Activated naive CD8-positive, alpha-beta T cell (primary cell): ENCODE data around the gene HELZ2.

Experiments used
- H3K27ac Mint-ChIP-seq: one replicate; pipeline ENCODE4 v1.8.0; 2021; ENCODE audit warnings: mixed read lengths
- H3K27me3 Mint-ChIP-seq: one replicate; pipeline ENCODE4 v1.8.0; 2021; ENCODE audit warnings: mixed read lengths
- H3K36me3 Mint-ChIP-seq: one replicate; pipeline ENCODE4 v1.8.0; 2021; ENCODE audit warnings: mixed read lengths
- H3K4me1 Mint-ChIP-seq: one replicate; pipeline ENCODE4 v1.8.0; 2021; ENCODE audit warnings: low read depth, mixed read lengths
- H3K4me3 Mint-ChIP-seq: one replicate; pipeline ENCODE4 v1.8.0; 2021; ENCODE audit warnings: mild to moderate bottlenecking, mixed read lengths
- H3K9me3 Mint-ChIP-seq: one replicate; pipeline ENCODE4 v1.8.0; 2021; ENCODE audit warnings: low read depth, mixed read lengths

The HELZ2 gene

GRCh38 chr20:63536997-63537524 is 37.0 kb downstream of the HELZ2 start, which contains the start of gene PTK6:
PTK6 (minus strand) TSS chr20:63537376; CDS start chr20:63537314, 62 bp downstream.
- H3K27ac Mint-ChIP-seq: no peak within 1 kb of the TSS
- H3K4me1 Mint-ChIP-seq: peaks cover 2% of the 10 kb centered on the region
- H3K9me3 Mint-ChIP-seq: no peaks in the 10 kb centered on the region
- no peaks in the 10 kb centered on the region for H3K27me3 Mint-ChIP-seq
- H3K36me3 Mint-ChIP-seq: no peaks in the 10 kb centered on the region
- H3K4me3 Mint-ChIP-seq: peak within 1 kb of the TSS; percentile 71

- H3K4me1 Mint-ChIP-seq: peaks cover 2% of the 10 kb centered on the region
Observed at GRCh38 chr20:63536241-63536977, 37.6 kb downstream of the HELZ2 start.

GRCh38 chr20:63534831-63535651 is 39.0 kb downstream of the HELZ2 start:
- no peaks in the 10 kb centered on the region for H3K27me3 Mint-ChIP-seq
- no peak overlapping the region for H3K27ac Mint-ChIP-seq
- H3K4me3 Mint-ChIP-seq: no peak overlapping the region
- no peaks in the 10 kb centered on the region for H3K36me3 Mint-ChIP-seq
- no peaks in the 10 kb centered on the region for H3K9me3 Mint-ChIP-seq
- peaks cover 2% of the 10 kb centered on the region for H3K4me1 Mint-ChIP-seq

More at GRCh38 chr20:63536241-63536977, 37.6 kb downstream of the HELZ2 start:
- H3K9me3 Mint-ChIP-seq: no peaks in the 10 kb centered on the region
- no peaks in the 10 kb centered on the region for H3K36me3 Mint-ChIP-seq
- no peak overlapping the region for H3K4me3 Mint-ChIP-seq
- H3K27ac Mint-ChIP-seq: no peak overlapping the region
- no peaks in the 10 kb centered on the region for H3K27me3 Mint-ChIP-seq

GRCh38 chr20:63534427-63534830 is 39.6 kb downstream of the HELZ2 start:
- peaks cover 2% of the 10 kb centered on the region for H3K4me1 Mint-ChIP-seq

GRCh38 chr20:63533871-63534393 is 40.1 kb downstream of the HELZ2 start:
- Mint-ChIP-seq H3K27me3 (no peaks in the 10 kb centered on the region), H3K4me1 (peaks cover 2% of the 10 kb centered on the region), H3K9me3 (no peaks in the 10 kb centered on the region), H3K36me3 (no peaks in the 10 kb centered on the region), H3K27ac (no peak overlapping the region), H3K4me3 (no peak overlapping the region)

More at GRCh38 chr20:63534427-63534830, 39.6 kb downstream of the HELZ2 start:
- Mint-ChIP-seq H3K27ac (no peak overlapping the region), H3K9me3 (no peaks in the 10 kb centered on the region), H3K36me3 (no peaks in the 10 kb centered on the region), H3K4me3 (no peak overlapping the region), H3K27me3 (no peaks in the 10 kb centered on the region)

- no peak overlapping the region for H3K27ac Mint-ChIP-seq
- peaks cover 2% of the 10 kb centered on the region for H3K4me1 Mint-ChIP-seq
- H3K36me3 Mint-ChIP-seq: no peaks in the 10 kb centered on the region
- H3K4me3 Mint-ChIP-seq: no peak overlapping the region
- H3K9me3 Mint-ChIP-seq: no peaks in the 10 kb centered on the region
- H3K27me3 Mint-ChIP-seq: no peaks in the 10 kb centered on the region
Observed at GRCh38 chr20:63533388-63533787, 40.7 kb downstream of the HELZ2 start.

- Mint-ChIP-seq H3K9me3 (no peaks in the 10 kb centered on the region), H3K36me3 (no peaks in the 10 kb centered on the region), H3K4me1 (peaks cover 3% of the 10 kb centered on the region), H3K4me3 (no peak overlapping the region), H3K27me3 (no peaks in the 10 kb centered on the region), H3K27ac (no peak overlapping the region)
Observed at GRCh38 chr20:63532449-63532971, 41.5 kb downstream of the HELZ2 start.

GRCh38 chr20:63531686-63532448 is 42.2 kb downstream of the HELZ2 start:
- H3K36me3 Mint-ChIP-seq: no peaks in the 10 kb centered on the region
- H3K9me3 Mint-ChIP-seq: no peaks in the 10 kb centered on the region
- H3K4me1 Mint-ChIP-seq: peaks cover 3% of the 10 kb centered on the region
- no peaks in the 10 kb centered on the region for H3K27me3 Mint-ChIP-seq
- no peak overlapping the region for H3K4me3 Mint-ChIP-seq
- H3K27ac Mint-ChIP-seq: no peak overlapping the region

GRCh38 chr20:63530788-63531160 is 43.3 kb downstream of the HELZ2 start:
- Mint-ChIP-seq H3K36me3 (no peaks in the 10 kb centered on the region), H3K4me3 (no peak overlapping the region), H3K27me3 (no peaks in the 10 kb centered on the region), H3K9me3 (no peaks in the 10 kb centered on the region), H3K4me1 (peaks cover 1% of the 10 kb centered on the region), H3K27ac (no peak overlapping the region)

GRCh38 chr20:63529861-63530787 is 43.9 kb downstream of the HELZ2 start:
- H3K9me3 Mint-ChIP-seq: no peaks in the 10 kb centered on the region
- H3K4me1 Mint-ChIP-seq: peaks cover 1% of the 10 kb centered on the region
- no peaks in the 10 kb centered on the region for H3K27me3 Mint-ChIP-seq
- no peak overlapping the region for H3K4me3 Mint-ChIP-seq
- no peak overlapping the region for H3K27ac Mint-ChIP-seq
- no peaks in the 10 kb centered on the region for H3K36me3 Mint-ChIP-seq

GRCh38 chr20:63529180-63529860 is 44.7 kb downstream of the HELZ2 start:
- Mint-ChIP-seq H3K27ac (no peak overlapping the region), H3K27me3 (no peaks in the 10 kb centered on the region), H3K4me3 (no peak overlapping the region), H3K4me1 (peaks cover 4% of the 10 kb centered on the region), H3K9me3 (no peaks in the 10 kb centered on the region), H3K36me3 (no peaks in the 10 kb centered on the region)

GRCh38 chr20:63527184-63527583 is 46.9 kb downstream of the HELZ2 start:
- no peaks in the 10 kb centered on the region for H3K27me3 Mint-ChIP-seq
- peaks cover 11% of the 10 kb centered on the region for H3K4me1 Mint-ChIP-seq
- H3K4me3 Mint-ChIP-seq: no peak overlapping the region
- peaks cover 2% of the 10 kb centered on the region for H3K36me3 Mint-ChIP-seq
- no peaks in the 10 kb centered on the region for H3K9me3 Mint-ChIP-seq
- no peak overlapping the region for H3K27ac Mint-ChIP-seq

GRCh38 chr20:63525971-63526370 is 48.1 kb downstream of the HELZ2 start:
- Mint-ChIP-seq H3K27me3 (no peaks in the 10 kb centered on the region), H3K27ac (no peak overlapping the region), H3K9me3 (no peaks in the 10 kb centered on the region), H3K4me3 (no peak overlapping the region), H3K36me3 (peaks cover 2% of the 10 kb centered on the region), H3K4me1 (peaks cover 13% of the 10 kb centered on the region)
